ENCODE results near the gene SPOPL.

DNA sequence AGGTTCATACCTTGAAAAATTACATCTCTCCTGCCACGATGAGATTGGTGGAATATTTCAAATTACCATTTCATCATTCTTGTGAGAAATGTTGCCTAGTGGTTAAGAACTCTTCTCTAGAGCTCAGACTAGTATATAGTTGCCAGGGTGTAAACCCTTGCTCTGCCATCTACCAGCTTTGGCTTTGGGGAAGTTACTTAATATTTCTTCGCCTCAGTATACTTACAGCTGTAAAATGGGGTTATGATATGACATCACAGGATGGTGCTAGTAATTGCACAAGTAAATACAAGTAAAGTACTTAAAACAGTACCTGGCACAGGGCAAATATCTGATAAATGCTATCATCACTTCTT lies 1.5 kb downstream of the SPOPL start:
- TF ChIP-seq, protein P1, sequence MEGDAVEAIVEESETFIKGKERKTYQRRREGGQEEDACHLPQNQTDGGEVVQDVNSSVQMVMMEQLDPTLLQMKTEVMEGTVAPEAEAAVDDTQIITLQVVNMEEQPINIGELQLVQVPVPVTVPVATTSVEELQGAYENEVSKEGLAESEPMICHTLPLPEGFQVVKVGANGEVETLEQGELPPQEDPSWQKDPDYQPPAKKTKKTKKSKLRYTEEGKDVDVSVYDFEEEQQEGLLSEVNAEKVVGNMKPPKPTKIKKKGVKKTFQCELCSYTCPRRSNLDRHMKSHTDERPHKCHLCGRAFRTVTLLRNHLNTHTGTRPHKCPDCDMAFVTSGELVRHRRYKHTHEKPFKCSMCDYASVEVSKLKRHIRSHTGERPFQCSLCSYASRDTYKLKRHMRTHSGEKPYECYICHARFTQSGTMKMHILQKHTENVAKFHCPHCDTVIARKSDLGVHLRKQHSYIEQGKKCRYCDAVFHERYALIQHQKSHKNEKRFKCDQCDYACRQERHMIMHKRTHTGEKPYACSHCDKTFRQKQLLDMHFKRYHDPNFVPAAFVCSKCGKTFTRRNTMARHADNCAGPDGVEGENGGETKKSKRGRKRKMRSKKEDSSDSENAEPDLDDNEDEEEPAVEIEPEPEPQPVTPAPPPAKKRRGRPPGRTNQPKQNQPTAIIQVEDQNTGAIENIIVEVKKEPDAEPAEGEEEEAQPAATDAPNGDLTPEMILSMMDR (IDR thresholded peaks at IDR 0.05), result no peak
- TF ChIP-seq POLR2A (IDR thresholded peaks at IDR 0.05), result no peak
